Lower lobe of right lung (tissue), 2 donors: Measurements from ENCODE around the gene LPP. TPM values are rescaled to one million over a fixed set of nuclear protein-coding genes. Genes with fewer than 3 reads are reported as not detected.
A peak's percentile ranks its signal among the peaks of the same experiment; 100 is the strongest.

Experiments
- ATAC-seq, 2 donors: fragments of 200-7000 bp; cut with Tn5 transposase; one replicate each; pipeline ENCODE4 v1.9.1; 2020 to 2022; ENCODE audit warnings: mild to moderate bottlenecking in 2 of 2, moderate library complexity in 2 of 2
- DNase-seq: peaks from one replicate; pipeline ENCODE4 v3.0.0-alpha.2; 2020
- H3K27ac ChIP-seq: fragments of 200-600 bp; one replicate; pipeline ENCODE4 v1.8.0; 2022
- H3K27me3 ChIP-seq: fragments of 200-600 bp; one replicate; pipeline ENCODE4 v1.8.0; 2022; ENCODE audit warnings: low read depth
- H3K36me3 ChIP-seq: fragments of 200-600 bp; one replicate; pipeline ENCODE4 v1.8.0; 2022; ENCODE audit warnings: mild to moderate bottlenecking
- H3K4me1 ChIP-seq: fragments of 200-600 bp; one replicate; pipeline ENCODE4 v1.8.0; 2022
- H3K4me3 ChIP-seq: fragments of 200-600 bp; one replicate; pipeline ENCODE4 v1.8.0; 2022; ENCODE audit warnings: mild to moderate bottlenecking
- H3K9me3 ChIP-seq: fragments of 200-600 bp; one replicate; pipeline ENCODE4 v1.8.0; 2022
- CTCF ChIP-seq: fragments of 200-600 bp; IDR thresholded peaks from one replicate; pipeline ENCODE4 v1.8.0; 2022; ENCODE audit warnings: antibody characterized with exemption, mild to moderate bottlenecking
- intact Hi-C: fragments of 100-400 bp; cut with DNase I; formaldehyde crosslinking; loops from one replicate; pipeline ENCODE4 v1.11.0; 2022
- total RNA-seq: library from RNA; stranded (reverse); fragmentation: NEBNext Ultra II Directional; extraction: Animal tissue kit (Norgen Biotek cat#: 25700); gene quantifications from one replicate; pipeline ENCODE4 v1.2.1, GENCODE V29; 2021
- donor health status: DM: no; HTN: yes; CAD: no; lungs with severe emphysema.

Gene LPP
- total RNA-seq, 1 donor from 2014 or later = 180 TPM

DNA sequence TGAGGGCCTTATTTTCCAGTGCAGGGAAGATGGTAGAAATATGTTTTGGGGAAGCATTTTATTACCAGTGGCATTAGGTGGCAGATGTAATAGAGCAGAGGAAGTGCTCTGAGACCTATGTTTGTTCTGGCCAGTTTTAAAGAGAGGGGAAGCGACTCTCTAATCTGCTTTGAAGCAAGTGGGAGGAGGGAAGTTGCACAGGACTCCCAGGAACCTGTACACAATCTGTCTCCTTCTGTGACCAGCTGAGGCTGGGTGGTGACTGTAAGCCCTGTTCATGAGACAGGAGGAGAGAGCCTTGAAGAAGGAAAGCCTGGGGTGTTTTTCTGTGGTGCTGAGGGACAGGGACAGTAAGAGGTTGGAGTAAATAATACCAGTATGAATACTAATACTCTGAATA, 60.5 kb downstream of the LPP start:
- no peak for TF ChIP-seq CTCF
- no peaks in the 10 kb centered on the region for H3K9me3 ChIP-seq
- no peaks in the 10 kb centered on the region for H3K27me3 ChIP-seq
- H3K4me1 ChIP-seq = peaks cover 60% of the 10 kb centered on the region
- H3K36me3 ChIP-seq = peaks cover 4% of the 10 kb centered on the region
- peak overlapping the region; percentile 18 for H3K27ac ChIP-seq
- intact Hi-C loops = no loop called here
- ATAC-seq (peak; percentile 49 to 72), DNase-seq (peak; percentile 56)
- H3K4me3 ChIP-seq = no peak overlapping the region

- no peak overlapping the region for H3K4me3 ChIP-seq
- intact Hi-C loops = no loop called here
- H3K4me1 ChIP-seq = peaks cover 60% of the 10 kb centered on the region
- TF ChIP-seq CTCF = no peak
- H3K27me3 ChIP-seq = no peaks in the 10 kb centered on the region
- DNase-seq = no peak
- H3K36me3 ChIP-seq = peaks cover 4% of the 10 kb centered on the region
- no peaks in the 10 kb centered on the region for H3K9me3 ChIP-seq
- peak overlapping the region; percentile 18 for H3K27ac ChIP-seq
- no peak for ATAC-seq
Measured at GRCh38 chr3:188215129-188215528, 61.2 kb downstream of the LPP start.

GRCh38 chr3:188217011-188217463, 63.1 kb downstream of the LPP start:
- Histone ChIP-seq H3K36me3 (no peaks in the 10 kb centered on the region), H3K9me3 (no peaks in the 10 kb centered on the region), H3K27me3 (no peaks in the 10 kb centered on the region), H3K4me3 (no peak overlapping the region), H3K27ac (no peak overlapping the region), H3K4me1 (peaks cover 49% of the 10 kb centered on the region)
- no peak for TF ChIP-seq CTCF
- intact Hi-C loops = no loop called here
- ATAC-seq (peak; percentile 43 to 70), DNase-seq (no peak)

- no peak overlapping the region for H3K4me3 ChIP-seq
- TF ChIP-seq CTCF = no peak
Measured at GRCh38 chr3:188217726-188218125, 63.8 kb downstream of the LPP start.

GRCh38 chr3:188218603-188219002, 64.6 kb downstream of the LPP start:
- H3K4me1 ChIP-seq = peaks cover 41% of the 10 kb centered on the region
- H3K27me3 ChIP-seq = no peaks in the 10 kb centered on the region
- ATAC-seq (no peak), DNase-seq (no peak)
- no peak for TF ChIP-seq CTCF
- intact Hi-C loops = no loop called here
- no peak overlapping the region for H3K4me3 ChIP-seq
- peak overlapping the region; percentile 26 for H3K27ac ChIP-seq
- H3K9me3 ChIP-seq = no peaks in the 10 kb centered on the region
- no peaks in the 10 kb centered on the region for H3K36me3 ChIP-seq

More at GRCh38 chr3:188217726-188218125, 63.8 kb downstream of the LPP start:
- no peaks in the 10 kb centered on the region for H3K27me3 ChIP-seq
- peaks cover 43% of the 10 kb centered on the region for H3K4me1 ChIP-seq
- ATAC-seq = no peak
- no peaks in the 10 kb centered on the region for H3K9me3 ChIP-seq
- H3K27ac ChIP-seq = peak overlapping the region; percentile 26
- no peak for DNase-seq
- intact Hi-C loops = no loop called here
- H3K36me3 ChIP-seq = no peaks in the 10 kb centered on the region

DNA sequence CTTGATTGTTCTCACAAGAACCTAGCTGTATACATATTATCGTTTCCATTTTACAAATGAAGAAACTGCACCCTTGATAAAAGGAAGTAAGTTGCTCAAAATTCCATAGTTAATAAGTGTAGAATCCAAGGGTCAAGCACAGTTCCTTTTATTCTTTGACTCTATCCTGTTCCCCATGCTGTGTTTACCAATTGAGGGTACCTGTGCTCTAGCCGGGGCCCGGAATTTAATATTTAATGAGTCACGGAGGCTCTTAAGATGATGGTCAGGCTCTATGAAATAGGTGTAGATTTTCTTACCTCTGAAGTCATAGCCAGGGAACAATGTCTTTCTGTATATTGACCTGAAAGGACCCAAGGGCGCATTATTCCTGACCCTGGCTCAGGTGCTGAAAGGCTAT, 65.2 kb downstream of the LPP start:
- no peaks in the 10 kb centered on the region for H3K9me3 ChIP-seq
- H3K4me1 ChIP-seq = peaks cover 43% of the 10 kb centered on the region
- no peaks in the 10 kb centered on the region for H3K36me3 ChIP-seq
- no peak overlapping the region for H3K27ac ChIP-seq
- peak; percentile 32 to 64 for ATAC-seq
- no peak overlapping the region for H3K4me3 ChIP-seq
- H3K27me3 ChIP-seq = no peaks in the 10 kb centered on the region
- no peak for TF ChIP-seq CTCF
- intact Hi-C loops = no loop called here
- no peak for DNase-seq
